Measurements from ENCODE around the gene MGAT5B. TPM values are rescaled to one million over a fixed set of nuclear protein-coding genes. Genes with fewer than 3 reads are reported as not detected.

Gene MGAT5B
- total and polyA plus RNA-seq, 4 donors: 0.02 to 0.25 TPM; not detected in 2

- WGBS: 79% methylated on average over 9 of the region's 9 CpGs
Measured at GRCh38 chr17:76872874-76873221, 4.6 kb downstream of the MGAT5B start.

DNA sequence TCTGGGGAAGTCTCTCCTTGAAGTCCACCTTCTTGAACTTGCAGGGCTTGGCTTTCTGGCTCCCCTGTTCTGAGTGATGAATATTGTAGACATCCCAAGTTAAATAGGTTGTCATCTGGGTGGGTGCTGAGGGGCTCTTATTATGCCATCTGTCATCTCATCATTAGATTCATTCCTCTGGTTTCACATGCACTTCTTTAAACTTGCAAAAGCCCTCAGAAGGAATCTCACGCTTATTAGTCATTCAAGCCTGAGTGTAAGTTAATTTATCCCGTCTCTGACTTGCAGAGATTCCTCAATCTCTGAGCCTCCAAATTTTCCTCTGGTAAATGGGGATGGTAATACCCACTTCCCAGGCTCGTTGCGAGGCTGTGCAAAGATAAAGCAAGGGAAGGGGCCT lies 5.7 kb downstream of the MGAT5B start:
- H3K36me3 ChIP-seq (ENCODE audit: control insufficient read depth in 4 of 4, insufficient read depth in 3 of 4, low read depth in 1 of 4, low read length in 3 of 4): no peaks in the 10 kb centered on the region
- H3K27ac ChIP-seq (ENCODE audit: low read depth in 1 of 2, low read length in 2 of 2): no peak overlapping the region
- H3K4me3 ChIP-seq (ENCODE audit: low read depth in 1 of 3, low read length in 3 of 3): no peak overlapping the region
- H3K4me1 ChIP-seq (ENCODE audit: control insufficient read depth in 4 of 4, insufficient read depth in 4 of 4, low read length in 3 of 4): peaks cover 0 to 4% (median 1%) of the 10 kb centered on the region in 4 donors
- 71% methylated on average over 4 of the region's 4 CpGs for WGBS
- peaks cover 0 to 5% (median 3%) of the 10 kb centered on the region in 4 donors for H3K27me3 ChIP-seq (ENCODE audit: control insufficient read depth in 4 of 4, insufficient read depth in 4 of 4, low read length in 3 of 4)
- H3K9me3 ChIP-seq (ENCODE audit: control insufficient read depth in 4 of 4, low read length in 3 of 4): peaks cover 0 to 4% (median 0%) of the 10 kb centered on the region in 4 donors
- no peak overlapping the region for H3K9ac ChIP-seq (ENCODE audit: low read depth in 1 of 2, low read length in 2 of 2)
- no peak for DNase-seq (ENCODE audit: low spot score)
- TF ChIP-seq, protein P1, sequence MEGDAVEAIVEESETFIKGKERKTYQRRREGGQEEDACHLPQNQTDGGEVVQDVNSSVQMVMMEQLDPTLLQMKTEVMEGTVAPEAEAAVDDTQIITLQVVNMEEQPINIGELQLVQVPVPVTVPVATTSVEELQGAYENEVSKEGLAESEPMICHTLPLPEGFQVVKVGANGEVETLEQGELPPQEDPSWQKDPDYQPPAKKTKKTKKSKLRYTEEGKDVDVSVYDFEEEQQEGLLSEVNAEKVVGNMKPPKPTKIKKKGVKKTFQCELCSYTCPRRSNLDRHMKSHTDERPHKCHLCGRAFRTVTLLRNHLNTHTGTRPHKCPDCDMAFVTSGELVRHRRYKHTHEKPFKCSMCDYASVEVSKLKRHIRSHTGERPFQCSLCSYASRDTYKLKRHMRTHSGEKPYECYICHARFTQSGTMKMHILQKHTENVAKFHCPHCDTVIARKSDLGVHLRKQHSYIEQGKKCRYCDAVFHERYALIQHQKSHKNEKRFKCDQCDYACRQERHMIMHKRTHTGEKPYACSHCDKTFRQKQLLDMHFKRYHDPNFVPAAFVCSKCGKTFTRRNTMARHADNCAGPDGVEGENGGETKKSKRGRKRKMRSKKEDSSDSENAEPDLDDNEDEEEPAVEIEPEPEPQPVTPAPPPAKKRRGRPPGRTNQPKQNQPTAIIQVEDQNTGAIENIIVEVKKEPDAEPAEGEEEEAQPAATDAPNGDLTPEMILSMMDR (IDR thresholded peaks at IDR 0.05; ENCODE audit: low read depth, low read length, missing input control): no peak
- no peak for TF ChIP-seq ZBTB33 (IDR thresholded peaks at IDR 0.05)
- TF ChIP-seq YY1 (IDR thresholded peaks at IDR 0.05): no peak
- no peak for TF ChIP-seq EGR1 (IDR thresholded peaks at IDR 0.05; ENCODE audit: low read depth in 2 of 2)
- TF ChIP-seq, protein P2, sequence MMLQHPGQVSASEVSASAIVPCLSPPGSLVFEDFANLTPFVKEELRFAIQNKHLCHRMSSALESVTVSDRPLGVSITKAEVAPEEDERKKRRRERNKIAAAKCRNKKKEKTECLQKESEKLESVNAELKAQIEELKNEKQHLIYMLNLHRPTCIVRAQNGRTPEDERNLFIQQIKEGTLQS (IDR thresholded peaks at IDR 0.05): no peak
- TF ChIP-seq HNF4G (IDR thresholded peaks at IDR 0.05): no peak
- TF ChIP-seq GABPA (IDR thresholded peaks at IDR 0.05 in 1 of 2, conservative IDR thresholded peaks at IDR 0.05 in 1 of 2): no peak
- TF ChIP-seq SP1 (IDR thresholded peaks at IDR 0.05): no peak
- TF ChIP-seq NR2F2 (IDR thresholded peaks at IDR 0.05): no peak
- no peak for TF ChIP-seq RXRA (IDR thresholded peaks at IDR 0.05)
- TF ChIP-seq, protein P3, sequence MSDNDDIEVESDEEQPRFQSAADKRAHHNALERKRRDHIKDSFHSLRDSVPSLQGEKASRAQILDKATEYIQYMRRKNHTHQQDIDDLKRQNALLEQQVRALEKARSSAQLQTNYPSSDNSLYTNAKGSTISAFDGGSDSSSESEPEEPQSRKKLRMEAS (IDR thresholded peaks at IDR 0.05): no peak

More at GRCh38 chr17:76872874-76873221, 4.6 kb downstream of the MGAT5B start:
- Histone ChIP-seq H3K36me3 (ENCODE audit: control insufficient read depth in 4 of 4, insufficient read depth in 3 of 4, low read depth in 1 of 4, low read length in 3 of 4) (no peaks in the 10 kb centered on the region), H3K4me1 (ENCODE audit: control insufficient read depth in 4 of 4, insufficient read depth in 4 of 4, low read length in 3 of 4) (peaks cover 5 to 14% (median 8%) of the 10 kb centered on the region in 4 donors), H3K9me3 (ENCODE audit: control insufficient read depth in 4 of 4, low read length in 3 of 4) (peaks cover 0 to 4% (median 0%) of the 10 kb centered on the region in 4 donors), H3K27ac (ENCODE audit: low read depth in 1 of 2, low read length in 2 of 2) (no peak overlapping the region), H3K4me3 (ENCODE audit: low read depth in 1 of 3, low read length in 3 of 3) (no peak overlapping the region), H3K9ac (ENCODE audit: low read depth in 1 of 2, low read length in 2 of 2) (no peak overlapping the region), H3K27me3 (ENCODE audit: control insufficient read depth in 4 of 4, insufficient read depth in 4 of 4, low read length in 3 of 4) (peaks cover 0 to 5% (median 3%) of the 10 kb centered on the region in 4 donors)
- TF ChIP-seq TAF1 (conservative IDR thresholded peaks at IDR 0.05) (no peak), HNF4G (IDR thresholded peaks at IDR 0.05) (no peak), RAD21 (IDR thresholded peaks at IDR 0.05) (no peak), NR2F2 (IDR thresholded peaks at IDR 0.05) (no peak), FOXA2 (IDR thresholded peaks at IDR 0.05) (no peak), GABPA (IDR thresholded peaks at IDR 0.05 in 1 of 2, conservative IDR thresholded peaks at IDR 0.05 in 1 of 2) (no peak), YY1 (IDR thresholded peaks at IDR 0.05) (no peak), JUND (IDR thresholded peaks at IDR 0.05) (no peak), FOXA1 (IDR thresholded peaks at IDR 0.05) (no peak), SP1 (IDR thresholded peaks at IDR 0.05) (no peak), HNF4A (conservative IDR thresholded peaks at IDR 0.05) (no peak)
- TF ChIP-seq, protein P3 (IDR thresholded peaks at IDR 0.05): no peak
- TF ChIP-seq, protein P4, sequence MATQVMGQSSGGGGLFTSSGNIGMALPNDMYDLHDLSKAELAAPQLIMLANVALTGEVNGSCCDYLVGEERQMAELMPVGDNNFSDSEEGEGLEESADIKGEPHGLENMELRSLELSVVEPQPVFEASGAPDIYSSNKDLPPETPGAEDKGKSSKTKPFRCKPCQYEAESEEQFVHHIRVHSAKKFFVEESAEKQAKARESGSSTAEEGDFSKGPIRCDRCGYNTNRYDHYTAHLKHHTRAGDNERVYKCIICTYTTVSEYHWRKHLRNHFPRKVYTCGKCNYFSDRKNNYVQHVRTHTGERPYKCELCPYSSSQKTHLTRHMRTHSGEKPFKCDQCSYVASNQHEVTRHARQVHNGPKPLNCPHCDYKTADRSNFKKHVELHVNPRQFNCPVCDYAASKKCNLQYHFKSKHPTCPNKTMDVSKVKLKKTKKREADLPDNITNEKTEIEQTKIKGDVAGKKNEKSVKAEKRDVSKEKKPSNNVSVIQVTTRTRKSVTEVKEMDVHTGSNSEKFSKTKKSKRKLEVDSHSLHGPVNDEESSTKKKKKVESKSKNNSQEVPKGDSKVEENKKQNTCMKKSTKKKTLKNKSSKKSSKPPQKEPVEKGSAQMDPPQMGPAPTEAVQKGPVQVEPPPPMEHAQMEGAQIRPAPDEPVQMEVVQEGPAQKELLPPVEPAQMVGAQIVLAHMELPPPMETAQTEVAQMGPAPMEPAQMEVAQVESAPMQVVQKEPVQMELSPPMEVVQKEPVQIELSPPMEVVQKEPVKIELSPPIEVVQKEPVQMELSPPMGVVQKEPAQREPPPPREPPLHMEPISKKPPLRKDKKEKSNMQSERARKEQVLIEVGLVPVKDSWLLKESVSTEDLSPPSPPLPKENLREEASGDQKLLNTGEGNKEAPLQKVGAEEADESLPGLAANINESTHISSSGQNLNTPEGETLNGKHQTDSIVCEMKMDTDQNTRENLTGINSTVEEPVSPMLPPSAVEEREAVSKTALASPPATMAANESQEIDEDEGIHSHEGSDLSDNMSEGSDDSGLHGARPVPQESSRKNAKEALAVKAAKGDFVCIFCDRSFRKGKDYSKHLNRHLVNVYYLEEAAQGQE (IDR thresholded peaks at IDR 0.05): no peak
- TF ChIP-seq, protein P1 (IDR thresholded peaks at IDR 0.05; ENCODE audit: low read depth, low read length, missing input control): no peak
- DNase-seq (ENCODE audit: low spot score): no peak
